A549 (cell line): Measurements from ENCODE around the gene NEK2. TPM values are rescaled to one million over a fixed set of nuclear protein-coding genes. Genes with fewer than 3 reads are reported as not detected.

Source experiments
- ATAC-seq, 2 experiments: fragments of 200-7000 bp in 1 of 2; fragments of >200 bp in 1 of 2; cut with Nextera tagmentation in 1 of 2; cut with Tn5 transposase in 1 of 2; 3 replicates each; pipeline versions ENCODE4 v1.8.0 to v1.9.1; 2018 to 2020; ENCODE audit warnings: mild to moderate bottlenecking in 1 of 2, moderate library complexity in 1 of 2
- CTCF ChIA-PET: fragments of 300-600 bp; sonication (Branson Sonifier 250); formaldehyde crosslinking; extraction: SDS; loops from one replicate; lab custom pipeline; 2021; ENCODE audit warnings: antibody characterized with exemption, inconsistent platforms; lab: Yijun Ruan, JAX
- POLR2A ChIA-PET: fragments of 350-600 bp; formaldehyde crosslinking; extraction: SDS; loops from one replicate; lab custom pipeline; 2021; ENCODE audit warnings: antibody characterized with exemption, inconsistent platforms; lab: Yijun Ruan, JAX
- DNase-seq, 2 experiments: peaks; one replicate each; pipeline versions ENCODE4 v3.0.0 to v3.0.0-alpha.2; 2011 to 2016; ENCODE audit warnings: low read depth in 1 of 2, low spot score in 1 of 2
- FAIRE-seq: peaks from 2 replicates; lab custom pipeline; 2011; peaks lifted over from hg19 to GRCh38; lab: Jason Lieb, UNC
- H3K27ac ChIP-seq, 2 experiments: fragments of >200 bp; sonication (Bioruptor Twin); formaldehyde crosslinking; 3 replicates each; pipeline ENCODE4 v1.5.1; 2016 to 2017
- H3K4me1 ChIP-seq: fragments of >200 bp; sonication (Bioruptor Twin); formaldehyde crosslinking; 3 replicates; pipeline ENCODE4 v1.6.1; 2016
- H3K4me2 ChIP-seq: fragments of >200 bp; sonication (Bioruptor Twin); formaldehyde crosslinking; 3 replicates; pipeline ENCODE4 v1.6.1; 2016
- H3K4me3 ChIP-seq: fragments of >200 bp; sonication (Bioruptor Twin); formaldehyde crosslinking; 3 replicates; pipeline ENCODE4 v1.5.1; 2016
- H3K9me3 ChIP-seq: fragments of >200 bp; sonication (Bioruptor Twin); formaldehyde crosslinking; 3 replicates; pipeline ENCODE4 v1.6.1; 2016
- CBX8 ChIP-seq: fragments of 200-600 bp; sonication (generic); IDR thresholded peaks from 2 replicates; pipeline ENCODE4 v1.6.1; 2016
- CEBPB ChIP-seq, 2 experiments: fragments of >200 bp in 1 of 2; sonication (Bioruptor Twin) in 1 of 2; formaldehyde crosslinking in 1 of 2; IDR thresholded peaks; 2 replicates each; pipeline ENCODE4 v1.6.1; 2012 to 2016
- CHD4 ChIP-seq: fragments of 200-600 bp; sonication (generic); IDR thresholded peaks from 2 replicates; pipeline ENCODE4 v1.6.1; 2016; ENCODE audit warnings: antibody characterized with exemption, mild to moderate bottlenecking, borderline replicate concordance
- EHMT2 ChIP-seq: fragments of 200-600 bp; sonication (generic); IDR thresholded peaks from 2 replicates; pipeline ENCODE4 v1.6.1; 2016; ENCODE audit warnings: antibody characterized with exemption, low read depth, mild to moderate bottlenecking, moderate library complexity
- EP300 ChIP-seq, 2 experiments: fragments of >200 bp; sonication (Bioruptor Twin); formaldehyde crosslinking; IDR thresholded peaks; 2 replicates in 1 of 2; 3 replicates in 1 of 2; pipeline ENCODE4 v1.6.1; 2016 to 2017
- ESRRA ChIP-seq: fragments of 150-350 bp; IDR thresholded peaks from 2 replicates; pipeline ENCODE4 v1.6.1; 2014; ENCODE audit warnings: mild to moderate bottlenecking, low read length, borderline replicate concordance
- FOSL2 ChIP-seq, 2 experiments: fragments of 450-650 bp in 1 of 2; fragments of >200 bp in 1 of 2; sonication (Bioruptor Twin) in 1 of 2; formaldehyde crosslinking; IDR thresholded peaks; 2 replicates each; pipeline versions ENCODE4 v1.5.0 to v1.6.1; 2016 to 2020; ENCODE audit warnings: mild to moderate bottlenecking in 1 of 2, moderate library complexity in 1 of 2
- FOXS1 ChIP-seq: fragments of 250-450 bp; sonication (Bioruptor Pico); IDR thresholded peaks from 2 replicates; pipeline ENCODE4 v1.5.0; 2020; ENCODE audit warnings: mild to moderate bottlenecking, moderate library complexity
- GATA3 ChIP-seq: IDR thresholded peaks from 2 replicates; pipeline ENCODE4 v1.6.1; 2012; ENCODE audit warnings: borderline replicate concordance
- HDAC2 ChIP-seq: fragments of 200-600 bp; sonication (generic); IDR thresholded peaks from 2 replicates; pipeline ENCODE4 v1.6.1; 2016
- HOXB5 ChIP-seq: fragments of 250-450 bp; sonication (Bioruptor Pico); IDR thresholded peaks from 2 replicates; pipeline ENCODE4 v1.5.0; 2020; ENCODE audit warnings: mild to moderate bottlenecking, moderate library complexity
- MAZ ChIP-seq: fragments of 150-350 bp; IDR thresholded peaks from 2 replicates; pipeline ENCODE4 v1.6.1; 2014; ENCODE audit warnings: antibody characterized with exemption, low read depth, low read length, borderline replicate concordance
- MYC ChIP-seq: IDR thresholded peaks from 2 replicates; pipeline ENCODE4 v1.6.1; 2012; ENCODE audit warnings: mild to moderate bottlenecking, inconsistent platforms, low read length, improper control_type of control experiment, borderline replicate concordance
- NFE2L2 ChIP-seq: fragments of 150-350 bp; conservative IDR thresholded peaks from 2 replicates; pipeline ENCODE4 v1.6.1; 2014; ENCODE audit warnings: low read length
- PHF8 ChIP-seq: fragments of 200-600 bp; sonication (generic); IDR thresholded peaks from 2 replicates; pipeline ENCODE4 v1.6.1; 2016; ENCODE audit warnings: low read depth, mild to moderate bottlenecking, antibody characterized with exemption, moderate library complexity, borderline replicate concordance
- RAD21 ChIP-seq, 2 experiments: fragments of >200 bp in 1 of 2; sonication (Bioruptor Twin) in 1 of 2; formaldehyde crosslinking in 1 of 2; IDR thresholded peaks in 1 of 2; conservative IDR thresholded peaks in 1 of 2; 2 replicates in 1 of 2; 3 replicates in 1 of 2; pipeline ENCODE4 v1.6.1; 2012 to 2018; ENCODE audit warnings: inconsistent platforms in 1 of 2
- RFX5 ChIP-seq: fragments of 450-650 bp; IDR thresholded peaks from 2 replicates; pipeline ENCODE4 v1.7.1; 2014; ENCODE audit warnings: antibody characterized with exemption, mild to moderate bottlenecking, moderate library complexity
- RNF2 ChIP-seq: fragments of 200-600 bp; sonication (generic); IDR thresholded peaks from 2 replicates; pipeline ENCODE4 v1.6.1; 2016; ENCODE audit warnings: low read depth, mild to moderate bottlenecking, antibody characterized with exemption, moderate library complexity, borderline replicate concordance
- SMC3 ChIP-seq: fragments of >200 bp; sonication (Bioruptor Twin); formaldehyde crosslinking; IDR thresholded peaks from 3 replicates; pipeline ENCODE4 v1.6.1; 2018; ENCODE audit warnings: inconsistent platforms
- SREBF2 ChIP-seq: fragments of 450-650 bp; IDR thresholded peaks from 2 replicates; pipeline ENCODE4 v1.6.1; 2014; ENCODE audit warnings: mild to moderate bottlenecking, moderate library complexity
- TFCP2L1 ChIP-seq: fragments of 250-450 bp; sonication (Bioruptor Pico); IDR thresholded peaks from 2 replicates; pipeline ENCODE4 v1.5.0; 2021; ENCODE audit warnings: mild to moderate bottlenecking
- ZC3H11A ChIP-seq: fragments of 450-650 bp; IDR thresholded peaks from 2 replicates; pipeline ENCODE4 v1.6.1; 2014; ENCODE audit warnings: antibody characterized with exemption, mild to moderate bottlenecking
- ZSCAN20 ChIP-seq: fragments of 250-450 bp; sonication (Bioruptor Pico); IDR thresholded peaks from 2 replicates; pipeline ENCODE4 v1.8.0; 2022; ENCODE audit warnings: mild to moderate bottlenecking, moderate library complexity
- WGBS: methylation state at CpG from one replicate; pipeline ENCODE4 v1.1.6; 2017; ENCODE audit errors: missing lambda C conversion rate; 5-methylcytosine and 5-hydroxymethylcytosine counted together
- polyA plus RNA-seq, 4 experiments: library from polyadenylated mRNA; depleted of rRNA in 3 of 4; stranded (reverse); fragments of >200 nt; fragmentation: RNase III in 1 of 4; extraction: RNeasy Plus Mini Kit Qiagen cat#74134 plus additional on column Dnase treatment in 1 of 4; gene quantifications; 2 replicates in 3 of 4; 3 replicates in 1 of 4; pipeline ENCODE4 v1.2.3, GENCODE V29; 2011 to 2017
- TF ChIP-seq, protein P1 (sequence below): fragments of >200 bp; sonication (Bioruptor Twin); formaldehyde crosslinking; IDR thresholded peaks from 3 replicates; pipeline ENCODE4 v1.5.1; 2016
- TF ChIP-seq, protein P2 (sequence below): fragments of 250-450 bp; sonication (Bioruptor Pico); IDR thresholded peaks from 2 replicates; pipeline ENCODE4 v1.5.0; 2020; ENCODE audit warnings: low read depth, mild to moderate bottlenecking, moderate library complexity
- TF ChIP-seq, protein P3 (sequence below): IDR thresholded peaks from 2 replicates; pipeline ENCODE4 v1.6.1; 2012
- TF ChIP-seq, protein P4 (sequence below): fragments of 450-650 bp; IDR thresholded peaks from 2 replicates; pipeline ENCODE4 v1.6.1; 2014; ENCODE audit warnings: antibody characterized with exemption
- TF ChIP-seq, protein P5 (sequence below): fragments of >200 bp; sonication (Bioruptor Twin); formaldehyde crosslinking; IDR thresholded peaks from 2 replicates; pipeline ENCODE4 v1.6.1; 2016

NEK2 gene
- polyA plus RNA-seq, 2 of the 4 experiments (the other 2 are of a cell fraction) = 42.0 to 65.3 TPM

DNA sequence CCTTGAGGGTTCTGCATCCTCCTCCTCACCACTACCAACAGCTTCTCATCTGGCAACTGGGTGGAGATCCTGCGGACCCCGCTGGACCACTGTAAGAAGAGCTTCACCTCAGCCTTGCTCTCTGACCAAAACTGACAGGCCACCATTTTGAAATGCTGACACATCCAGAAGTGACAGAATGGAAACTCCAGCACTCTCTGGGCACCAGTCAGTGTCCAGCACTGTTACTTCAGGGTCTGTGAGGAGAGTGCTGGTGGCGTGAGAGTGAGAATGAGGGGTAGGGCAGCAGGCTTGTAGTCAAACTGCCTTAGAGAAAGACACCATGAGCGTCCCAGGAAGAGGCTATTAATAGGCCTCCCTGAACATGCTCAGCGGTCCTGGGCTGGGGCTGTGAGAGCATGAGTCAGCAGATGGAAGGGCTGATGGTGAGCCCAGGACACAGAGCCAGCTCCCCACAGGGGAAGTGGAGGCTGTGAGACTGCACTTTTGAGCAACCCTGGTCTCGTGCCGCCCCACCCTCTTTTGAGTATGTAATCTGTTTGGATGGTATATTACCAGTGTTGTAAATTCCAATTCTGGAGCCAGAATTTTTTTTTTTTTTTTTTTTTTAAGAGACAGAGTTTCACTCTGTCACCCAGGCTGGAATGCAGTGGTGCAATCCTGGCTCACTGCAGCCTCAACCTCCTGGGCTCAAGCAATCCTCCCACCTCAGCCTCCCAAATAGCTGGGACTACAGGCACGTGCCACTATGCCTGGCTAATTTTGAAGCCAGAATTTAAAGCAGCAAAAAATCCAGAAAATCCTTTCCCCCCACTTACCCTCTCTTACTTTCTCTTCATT lies 62.1 kb downstream of the NEK2 start (continued):
- TF ChIP-seq RNF2 (no peak), GATA3 (no peak), SMC3 (no peak), ZSCAN20 (no peak), NFE2L2 (peak; percentile 46), HDAC2 (no peak), RFX5 (no peak), CEBPB (IDR thresholded peaks at IDR 0.05) (peak; percentile 35 to 47; a peak in 2 of 4 replicates), CHD4 (no peak), PHF8 (no peak), FOXS1 (CRISPR knock-in tag) (no peak), FOSL2 (IDR thresholded peaks at IDR 0.05) (no peak), FOSL2 (CRISPR knock-in tag; IDR thresholded peaks at IDR 0.05) (peak; percentile 41; the same call in 1 of the 2 replicates), EP300 (IDR thresholded peaks at IDR 0.05) (no peak), CBX8 (no peak), ZC3H11A (no peak), MYC (no peak), RAD21 (conservative IDR thresholded peaks at IDR 0.05 in 1 of 2, IDR thresholded peaks at IDR 0.05 in 1 of 2) (no peak), EHMT2 (no peak), MAZ (no peak), HOXB5 (CRISPR knock-in tag) (peak; percentile 45; the same call in 1 of the 2 replicates), ESRRA (no peak), TFCP2L1 (CRISPR knock-in tag) (no peak)
- TF ChIP-seq, protein P1, sequence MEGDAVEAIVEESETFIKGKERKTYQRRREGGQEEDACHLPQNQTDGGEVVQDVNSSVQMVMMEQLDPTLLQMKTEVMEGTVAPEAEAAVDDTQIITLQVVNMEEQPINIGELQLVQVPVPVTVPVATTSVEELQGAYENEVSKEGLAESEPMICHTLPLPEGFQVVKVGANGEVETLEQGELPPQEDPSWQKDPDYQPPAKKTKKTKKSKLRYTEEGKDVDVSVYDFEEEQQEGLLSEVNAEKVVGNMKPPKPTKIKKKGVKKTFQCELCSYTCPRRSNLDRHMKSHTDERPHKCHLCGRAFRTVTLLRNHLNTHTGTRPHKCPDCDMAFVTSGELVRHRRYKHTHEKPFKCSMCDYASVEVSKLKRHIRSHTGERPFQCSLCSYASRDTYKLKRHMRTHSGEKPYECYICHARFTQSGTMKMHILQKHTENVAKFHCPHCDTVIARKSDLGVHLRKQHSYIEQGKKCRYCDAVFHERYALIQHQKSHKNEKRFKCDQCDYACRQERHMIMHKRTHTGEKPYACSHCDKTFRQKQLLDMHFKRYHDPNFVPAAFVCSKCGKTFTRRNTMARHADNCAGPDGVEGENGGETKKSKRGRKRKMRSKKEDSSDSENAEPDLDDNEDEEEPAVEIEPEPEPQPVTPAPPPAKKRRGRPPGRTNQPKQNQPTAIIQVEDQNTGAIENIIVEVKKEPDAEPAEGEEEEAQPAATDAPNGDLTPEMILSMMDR = no peak
- TF ChIP-seq, protein P2, sequence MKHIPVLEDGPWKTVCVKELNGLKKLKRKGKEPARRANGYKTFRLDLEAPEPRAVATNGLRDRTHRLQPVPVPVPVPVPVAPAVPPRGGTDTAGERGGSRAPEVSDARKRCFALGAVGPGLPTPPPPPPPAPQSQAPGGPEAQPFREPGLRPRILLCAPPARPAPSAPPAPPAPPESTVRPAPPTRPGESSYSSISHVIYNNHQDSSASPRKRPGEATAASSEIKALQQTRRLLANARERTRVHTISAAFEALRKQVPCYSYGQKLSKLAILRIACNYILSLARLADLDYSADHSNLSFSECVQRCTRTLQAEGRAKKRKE (CRISPR knock-in tag) = no peak
- TF ChIP-seq, protein P3, sequence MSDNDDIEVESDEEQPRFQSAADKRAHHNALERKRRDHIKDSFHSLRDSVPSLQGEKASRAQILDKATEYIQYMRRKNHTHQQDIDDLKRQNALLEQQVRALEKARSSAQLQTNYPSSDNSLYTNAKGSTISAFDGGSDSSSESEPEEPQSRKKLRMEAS = peak; percentile 43; the same call in 1 of the 2 replicates

DNA sequence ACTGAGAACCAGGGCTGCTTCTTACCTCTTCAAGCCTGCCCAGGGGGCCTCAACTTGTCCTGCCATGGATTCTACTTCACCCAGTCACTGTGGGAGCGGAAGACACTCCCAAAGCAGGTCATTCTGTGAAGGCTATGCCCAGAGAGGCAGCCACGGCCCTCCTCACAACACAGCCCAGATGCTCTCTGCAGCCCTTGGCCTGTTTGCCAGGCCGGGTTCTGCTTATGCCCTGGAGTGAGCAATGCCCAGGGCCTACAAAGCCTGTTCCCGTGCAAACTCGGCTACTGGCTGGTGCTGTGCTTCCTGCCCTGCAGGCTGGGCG lies 62.7 kb downstream of the NEK2 start:
- no peaks in the 10 kb centered on the region for H3K9me3 ChIP-seq
- CTCF ChIA-PET = interaction anchor here (0.8 to 2.3 kb wide), 5 partner anchors 10 to 289 kb away, joined by 3 to 10 read pairs (median 4); no protein-coding TSS in a partner anchor
- ATAC-seq (peak in 1 of 2 experiments; percentile 14; a peak in 3 of 6 replicates), DNase-seq (no peak), FAIRE-seq (no peak)
- peaks cover 31% of the 10 kb centered on the region for H3K4me1 ChIP-seq
- H3K4me3 ChIP-seq = no peak overlapping the region
- 80% methylated on average over 6 of the region's 6 CpGs for WGBS
- TF ChIP-seq, protein P4, sequence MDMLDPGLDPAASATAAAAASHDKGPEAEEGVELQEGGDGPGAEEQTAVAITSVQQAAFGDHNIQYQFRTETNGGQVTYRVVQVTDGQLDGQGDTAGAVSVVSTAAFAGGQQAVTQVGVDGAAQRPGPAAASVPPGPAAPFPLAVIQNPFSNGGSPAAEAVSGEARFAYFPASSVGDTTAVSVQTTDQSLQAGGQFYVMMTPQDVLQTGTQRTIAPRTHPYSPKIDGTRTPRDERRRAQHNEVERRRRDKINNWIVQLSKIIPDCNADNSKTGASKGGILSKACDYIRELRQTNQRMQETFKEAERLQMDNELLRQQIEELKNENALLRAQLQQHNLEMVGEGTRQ = no peak
- TF ChIP-seq MYC = no peak
- TF ChIP-seq, protein P5, sequence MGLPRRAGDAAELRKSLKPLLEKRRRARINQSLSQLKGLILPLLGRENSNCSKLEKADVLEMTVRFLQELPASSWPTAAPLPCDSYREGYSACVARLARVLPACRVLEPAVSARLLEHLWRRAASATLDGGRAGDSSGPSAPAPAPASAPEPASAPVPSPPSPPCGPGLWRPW = no peak
- TF ChIP-seq, protein P3 = no peak
- TF ChIP-seq SREBF2 = no peak
- TF ChIP-seq EHMT2 = peak; percentile 11; the same call in 1 of the 2 replicates
- TF ChIP-seq, all 56 proteins: peak for 1
- POLR2A ChIA-PET = interaction anchor here (1.1 kb wide), 1 partner anchor 34 kb away, joined by 3 read pairs; the partner anchor contains the start of gene SLC30A1
- Histone ChIP-seq H3K4me2 (peak overlapping the region; percentile 45; the same call in 2 of the 3 replicates), H3K27ac (peak overlapping the region; percentile 77 to 89)
